Activated CD4-positive, alpha-beta memory T cell treated with anti-CD3 and anti-CD28 coated beads for 36 hours (primary cell): Measurements from ENCODE around the gene CDH24. TPM values are rescaled to one million over a fixed set of nuclear protein-coding genes. Genes with fewer than 3 reads are reported as not detected.
A peak's percentile ranks its signal among the peaks of the same experiment; 100 is the strongest.

Experiments
- CTCF ChIA-PET: fragments of 350-600 bp; sonication (Branson Sonifier 250); formaldehyde crosslinking; loops from one replicate; lab custom pipeline; 2021; ENCODE audit warnings: antibody characterized with exemption, inconsistent platforms; lab: Charles Lee
- POLR2A ChIA-PET: fragments of 350-600 bp; sonication (Branson Sonifier 250); formaldehyde crosslinking; loops from one replicate; lab custom pipeline; 2021; ENCODE audit warnings: antibody characterized with exemption; lab: Charles Lee
- DNase-seq: peaks from one replicate; pipeline ENCODE4 v3.0.0-alpha.2; 2020
- H3K27ac Mint-ChIP-seq: one replicate; pipeline ENCODE4 v1.8.0; 2021; ENCODE audit warnings: mixed read lengths
- H3K27me3 Mint-ChIP-seq: one replicate; pipeline ENCODE4 v1.8.0; 2021; ENCODE audit warnings: mixed read lengths
- H3K36me3 Mint-ChIP-seq: one replicate; pipeline ENCODE4 v1.8.0; 2021; ENCODE audit warnings: mixed read lengths
- H3K4me1 Mint-ChIP-seq: one replicate; pipeline ENCODE4 v1.8.0; 2021; ENCODE audit warnings: low read depth, mixed read lengths
- H3K4me3 Mint-ChIP-seq: one replicate; pipeline ENCODE4 v1.8.0; 2021; ENCODE audit warnings: mild to moderate bottlenecking, mixed read lengths
- H3K9me3 Mint-ChIP-seq: one replicate; pipeline ENCODE4 v1.8.0; 2021; ENCODE audit warnings: mixed read lengths
- intact Hi-C: fragments of 100-400 bp; cut with micrococcal nuclease; formaldehyde crosslinking; loops from one replicate; pipeline ENCODE4 v1.15.1; 2023
- total RNA-seq, 2 experiments: library from RNA; stranded (reverse); gene quantifications; one replicate each; pipeline ENCODE4 v1.2.3, GENCODE V29; 2021

The CDH24 gene
- total RNA-seq, 2 experiments from 2014 or later: 1.00 to 1.1 TPM

- H3K27me3 Mint-ChIP-seq: peaks cover 2% of the 10 kb centered on the region
- no peak overlapping the region for H3K27ac Mint-ChIP-seq
- H3K4me3 Mint-ChIP-seq: no peak overlapping the region
- peaks cover 16% of the 10 kb centered on the region for H3K4me1 Mint-ChIP-seq
- ChIA-PET POLR2A (interaction anchor here (0.6 to 1.7 kb wide), 4 partner anchors 53 to 76 kb away, joined by 3 to 14 read pairs (median 4); no protein-coding TSS in a partner anchor), CTCF (interaction anchor here (0.6 to 18.9 kb wide), 38 partner anchors 9 to 1081 kb away, joined by 3 to 839 read pairs (median 6); partner anchors contain the start of genes ACIN1, AJUBA, C14orf119 and HAUS4)
- no peak for DNase-seq
- intact Hi-C loops: loop anchor here (1.0 kb wide), 3 partner anchors 52 to 86 kb away; no protein-coding TSS in a partner anchor
- H3K36me3 Mint-ChIP-seq: peaks cover 33% of the 10 kb centered on the region
- no peaks in the 10 kb centered on the region for H3K9me3 Mint-ChIP-seq
These were observed 1.6 kb upstream of the CDH24 start for GRCh38 chr14:23058654-23059504.

DNA sequence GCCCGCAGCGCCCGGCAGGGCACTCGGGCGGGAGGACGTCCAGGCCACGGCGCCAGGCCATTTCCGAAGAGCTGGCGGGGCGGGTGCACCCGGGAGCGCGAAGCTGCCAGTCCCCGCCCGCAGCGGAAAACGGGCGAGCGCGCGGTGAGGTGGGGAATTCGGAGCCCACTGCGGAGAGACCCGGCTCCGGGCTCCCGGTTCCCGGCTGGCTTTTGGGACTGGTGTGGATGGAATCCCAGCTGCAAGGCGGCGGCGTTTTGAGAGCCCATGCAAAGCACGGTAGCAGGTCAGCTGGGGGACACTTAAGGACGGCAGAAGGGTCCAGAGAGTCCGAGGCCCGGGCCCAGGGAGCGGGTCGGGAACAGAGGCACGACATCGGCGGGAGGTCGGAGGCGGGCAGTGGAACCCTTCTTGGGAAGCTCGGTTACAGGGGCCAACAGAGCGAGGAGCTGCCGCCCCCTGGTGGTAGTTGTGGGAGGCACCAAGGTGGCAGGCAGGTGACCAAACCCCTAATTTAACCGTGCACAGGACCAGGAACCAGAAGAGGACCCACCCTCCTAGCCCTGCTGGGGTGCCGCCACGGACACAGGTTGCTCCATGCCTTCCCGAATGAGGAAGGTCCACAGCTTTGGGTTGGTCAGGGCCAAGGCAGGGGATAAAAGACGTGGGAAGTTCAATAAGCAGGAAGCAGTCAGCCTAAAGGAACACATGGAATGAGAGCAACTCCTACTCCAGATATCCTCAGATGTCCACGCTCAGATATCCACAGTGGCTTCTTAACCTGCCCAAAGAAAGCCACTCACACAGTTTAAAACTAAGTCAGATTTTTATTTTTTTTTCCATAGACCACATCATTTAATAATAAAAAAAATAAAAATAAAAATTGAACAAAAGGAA, 685 bp upstream of the CDH24 start:
- H3K36me3 Mint-ChIP-seq: peaks cover 26% of the 10 kb centered on the region
- H3K9me3 Mint-ChIP-seq: no peaks in the 10 kb centered on the region
- intact Hi-C loops: loop anchor here (1.0 kb wide), 3 partner anchors 51 to 85 kb away; no protein-coding TSS in a partner anchor
- H3K27me3 Mint-ChIP-seq: peaks cover 2% of the 10 kb centered on the region
- peaks cover 16% of the 10 kb centered on the region for H3K4me1 Mint-ChIP-seq
- peak; percentile 92 for DNase-seq
- POLR2A ChIA-PET: interaction anchor here (0.6 to 1.7 kb wide), 6 partner anchors 11 to 101 kb away, joined by 3 to 14 read pairs (median 4); partner anchors contain the start of gene HAUS4
- peak overlapping the region; percentile 78 for H3K4me3 Mint-ChIP-seq
- CTCF ChIA-PET: interaction anchor here (0.6 to 18.9 kb wide), 44 partner anchors 9 to 1080 kb away, joined by 3 to 839 read pairs (median 6); partner anchors contain the start of genes ACIN1, AJUBA, C14orf119 and HAUS4
- no peak overlapping the region for H3K27ac Mint-ChIP-seq

- POLR2A ChIA-PET: interaction anchor here (1.0 kb wide), 1 partner anchor 73 kb away, joined by 3 read pairs; the partner anchor contains the start of gene AJUBA
- Mint-ChIP-seq H3K4me3 (peak overlapping the region; percentile 66), H3K27me3 (peaks cover 2% of the 10 kb centered on the region), H3K36me3 (peaks cover 15% of the 10 kb centered on the region), H3K4me1 (peaks cover 16% of the 10 kb centered on the region), H3K27ac (no peak overlapping the region), H3K9me3 (no peaks in the 10 kb centered on the region)
- CTCF ChIA-PET: interaction anchor here (0.9 to 18.9 kb wide), 9 partner anchors 11 to 145 kb away, joined by 3 to 839 read pairs (median 4); partner anchors contain the start of gene AJUBA
- intact Hi-C loops: loop anchor here (1.0 kb wide), 2 partner anchors 21 to 127 kb away; partner anchors contain the start of gene PRMT5
- peak; percentile 77 for DNase-seq
These were observed 970 bp downstream of the CDH24 start for GRCh38 chr14:23056145-23056955.

- ChIA-PET CTCF (interaction anchor here (0.9 to 18.9 kb wide), 7 partner anchors 12 to 145 kb away, joined by 3 to 839 read pairs (median 68); partner anchors contain the start of gene AJUBA), POLR2A (interaction anchor here (1.0 kb wide), 1 partner anchor 73 kb away, joined by 3 read pairs; the partner anchor contains the start of gene AJUBA)
- Mint-ChIP-seq H3K36me3 (peaks cover 10% of the 10 kb centered on the region), H3K4me1 (peaks cover 16% of the 10 kb centered on the region), H3K27me3 (peaks cover 2% of the 10 kb centered on the region), H3K9me3 (no peaks in the 10 kb centered on the region), H3K4me3 (no peak overlapping the region), H3K27ac (no peak overlapping the region)
- intact Hi-C loops: loop anchor here (1.0 kb wide), 2 partner anchors 20 to 126 kb away; partner anchors contain the start of gene PRMT5
- no peak for DNase-seq
These were observed 1.6 kb downstream of the CDH24 start for GRCh38 chr14:23055621-23056144.

- Mint-ChIP-seq H3K4me3 (no peak overlapping the region), H3K36me3 (peaks cover 8% of the 10 kb centered on the region), H3K27me3 (peaks cover 2% of the 10 kb centered on the region), H3K4me1 (peaks cover 16% of the 10 kb centered on the region), H3K27ac (no peak overlapping the region), H3K9me3 (no peaks in the 10 kb centered on the region)
- CTCF ChIA-PET: interaction anchor here (1.0 to 18.9 kb wide), 7 partner anchors 12 to 98 kb away, joined by 3 to 839 read pairs (median 68); partner anchors contain the start of genes AJUBA and HAUS4
- POLR2A ChIA-PET: interaction anchor here (0.6 kb wide), 1 partner anchor 45 kb away, joined by 3 read pairs; no protein-coding TSS in a partner anchor
- intact Hi-C loops: no loop called here
- DNase-seq: no peak
These were observed 2.2 kb downstream of the CDH24 start for GRCh38 chr14:23055147-23055550.

DNA sequence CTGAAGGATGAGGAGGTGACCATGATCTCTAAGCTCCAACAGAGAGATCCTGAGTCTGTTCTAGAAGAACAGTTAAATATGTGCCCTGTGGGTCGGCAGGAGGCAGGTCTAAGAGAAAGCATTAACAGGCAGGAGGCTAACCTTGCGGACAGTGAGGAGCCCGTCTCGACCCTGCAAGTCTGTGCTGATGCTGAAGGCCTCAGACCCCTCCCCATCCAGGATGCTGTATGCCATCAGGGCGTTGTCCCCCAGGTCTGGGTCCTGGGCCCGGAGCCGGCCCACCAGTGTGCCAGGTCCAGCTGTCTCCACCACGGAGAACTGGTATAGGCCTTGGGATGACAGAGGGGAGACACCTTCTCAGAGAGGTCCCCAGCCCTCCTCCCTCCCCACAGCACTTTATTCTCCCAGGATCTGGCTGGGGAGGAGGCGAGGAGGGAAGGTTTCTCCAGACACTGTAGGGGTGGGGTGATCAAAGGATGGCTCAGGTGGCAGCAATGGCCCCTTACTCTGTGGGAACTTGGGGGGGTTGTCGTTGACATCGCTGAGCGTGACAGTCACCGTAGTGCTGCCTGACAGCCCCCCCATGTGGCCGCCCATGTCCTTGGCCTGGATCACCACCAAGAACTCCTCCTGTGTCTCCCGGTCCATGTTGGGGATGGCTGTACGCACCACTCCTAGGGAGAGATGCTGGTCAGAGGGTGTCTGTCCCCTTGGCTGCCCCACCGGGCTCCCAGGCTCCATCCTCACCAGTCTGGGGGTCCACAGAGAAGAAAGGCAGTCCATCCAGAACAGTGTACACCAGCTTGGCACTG, 3.1 kb downstream of the CDH24 start:
- H3K27me3 Mint-ChIP-seq: peaks cover 2% of the 10 kb centered on the region
- intact Hi-C loops: no loop called here
- ChIA-PET POLR2A (interaction anchor here (1.5 kb wide), 1 partner anchor 67 kb away, joined by 3 read pairs; no protein-coding TSS in a partner anchor), CTCF (interaction anchor here (0.6 to 18.9 kb wide), 8 partner anchors 13 to 136 kb away, joined by 3 to 839 read pairs (median 4); partner anchors contain the start of genes AJUBA and HAUS4)
- H3K4me1 Mint-ChIP-seq: peaks cover 16% of the 10 kb centered on the region
- DNase-seq: peak; percentile 61
- no peaks in the 10 kb centered on the region for H3K9me3 Mint-ChIP-seq
- H3K27ac Mint-ChIP-seq: no peak overlapping the region
- H3K4me3 Mint-ChIP-seq: no peak overlapping the region
- peaks cover 4% of the 10 kb centered on the region for H3K36me3 Mint-ChIP-seq

DNA sequence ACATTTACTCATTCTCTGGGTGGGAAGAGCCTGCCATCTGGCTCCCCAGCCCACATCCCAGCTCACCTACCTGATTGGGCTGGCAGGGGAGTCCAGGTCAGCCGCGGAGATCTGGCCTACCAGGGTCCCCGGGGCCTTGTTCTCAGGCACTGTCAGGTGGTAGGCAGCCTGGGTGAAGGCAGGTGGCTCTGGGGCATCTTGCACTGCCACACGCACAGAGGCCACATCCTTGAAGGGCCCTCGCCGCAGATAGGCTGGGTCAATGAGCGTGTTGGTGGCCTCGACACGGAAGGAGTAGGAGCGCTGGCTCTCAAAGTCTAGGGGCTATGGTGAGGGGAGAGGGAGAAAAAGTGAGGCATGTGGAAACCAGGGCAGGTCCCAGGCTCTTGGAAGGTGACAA, 3.9 kb downstream of the CDH24 start:
- Mint-ChIP-seq H3K27me3 (peaks cover 2% of the 10 kb centered on the region), H3K4me3 (no peak overlapping the region), H3K27ac (no peak overlapping the region), H3K4me1 (peaks cover 16% of the 10 kb centered on the region), H3K36me3 (peaks cover 2% of the 10 kb centered on the region), H3K9me3 (no peaks in the 10 kb centered on the region)
- DNase-seq: no peak
- POLR2A ChIA-PET: interaction anchor here (1.5 kb wide), 1 partner anchor 66 kb away, joined by 3 read pairs; no protein-coding TSS in a partner anchor
- CTCF ChIA-PET: interaction anchor here (0.6 to 18.9 kb wide), 5 partner anchors 15 to 135 kb away, joined by 3 to 839 read pairs (median 68); partner anchors contain the start of gene AJUBA
- intact Hi-C loops: no loop called here

DNA sequence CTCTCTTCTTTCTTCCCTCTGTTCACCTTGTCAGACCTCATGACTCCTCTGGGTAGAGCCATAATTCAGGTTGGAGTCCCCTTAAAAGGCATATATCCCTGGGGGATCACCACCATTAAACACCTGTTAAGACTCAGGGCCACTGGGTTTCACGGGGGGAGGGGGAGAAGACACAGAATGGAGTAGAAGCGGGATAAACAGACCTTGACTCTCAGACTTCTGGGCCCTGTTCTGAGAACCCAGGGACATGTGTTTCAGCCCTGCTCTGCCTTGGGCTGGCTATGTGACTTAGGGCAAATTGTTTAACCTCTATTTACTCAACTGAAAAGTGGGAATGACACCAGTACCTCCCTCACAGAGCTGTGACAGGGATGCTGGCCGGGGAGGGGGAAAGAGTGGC, 4.6 kb downstream of the CDH24 start:
- Mint-ChIP-seq H3K4me3 (no peak overlapping the region), H3K27ac (no peak overlapping the region), H3K27me3 (peaks cover 2% of the 10 kb centered on the region), H3K36me3 (no peaks in the 10 kb centered on the region), H3K4me1 (peaks cover 12% of the 10 kb centered on the region), H3K9me3 (no peaks in the 10 kb centered on the region)
- ChIA-PET POLR2A (no interaction called here), CTCF (interaction anchor here (0.9 to 18.9 kb wide), 3 partner anchors 46 to 78 kb away, joined by 3 to 839 read pairs (median 129); partner anchors contain the start of gene AJUBA)
- intact Hi-C loops: no loop called here
- no peak for DNase-seq

DNA sequence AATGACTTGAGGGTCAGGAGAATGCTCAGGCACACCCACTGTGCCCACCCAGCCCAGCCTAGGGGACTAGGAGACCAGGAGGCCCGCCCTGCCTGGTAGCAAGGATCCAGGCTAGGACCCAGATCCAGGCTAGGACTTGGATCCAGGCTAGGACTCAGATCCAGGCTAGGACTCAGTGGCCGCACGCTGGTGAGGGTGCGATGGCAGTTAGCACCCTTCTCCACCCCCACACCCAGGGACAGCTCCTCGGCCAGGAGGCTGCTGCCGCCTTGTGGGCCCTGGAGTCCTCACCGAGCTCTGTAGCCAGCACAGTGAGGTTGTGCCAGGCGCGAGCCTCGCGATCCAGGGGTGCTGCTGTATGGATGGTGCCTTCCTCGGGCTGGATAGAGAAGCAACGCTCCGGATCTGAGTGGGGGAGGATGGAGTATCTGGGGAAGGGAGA, 5.1 kb downstream of the CDH24 start:
- POLR2A ChIA-PET: interaction anchor here (1.3 kb wide), 1 partner anchor 14 kb away, joined by 5 read pairs; no protein-coding TSS in a partner anchor
- no peak for DNase-seq

More for the DNA sequence above, 5.1 kb downstream of the CDH24 start:
- intact Hi-C loops: no loop called here
- Mint-ChIP-seq H3K9me3 (no peaks in the 10 kb centered on the region), H3K27ac (no peak overlapping the region), H3K27me3 (peaks cover 7% of the 10 kb centered on the region), H3K4me1 (peaks cover 12% of the 10 kb centered on the region), H3K4me3 (no peak overlapping the region), H3K36me3 (no peaks in the 10 kb centered on the region)
- CTCF ChIA-PET: interaction anchor here (0.6 to 18.9 kb wide), 3 partner anchors 46 to 193 kb away, joined by 3 to 839 read pairs (median 3); partner anchors contain the start of gene AJUBA
